Esophagus squamous epithelium (tissue), 4 donors: Measurements from ENCODE around the gene EYS.

Experiments used
- CTCF ChIP-seq, 6 experiments: fragments of 450-650 bp in 4 of 6; fragments of 200-600 bp in 2 of 6; sonication (generic) in 2 of 6; IDR thresholded peaks; one replicate each; pipeline ENCODE4 v1.5.1; 2016 to 2019; ENCODE audit warnings: antibody characterized with exemption in 6 of 6, mild to moderate bottlenecking in 4 of 6, moderate library complexity in 4 of 6
- POLR2A ChIP-seq, 4 donors: fragments of 450-650 bp; IDR thresholded peaks; one replicate each; pipeline ENCODE4 v1.6.1; 2017; ENCODE audit warnings: antibody characterized with exemption in 4 of 4, mild to moderate bottlenecking in 4 of 4, moderate library complexity in 3 of 4

GRCh38 chr6:65059568-65059967, 647.5 kb downstream of the EYS start:
- TF ChIP-seq CTCF (IDR thresholded peaks at IDR 0.05) (no peak), POLR2A (IDR thresholded peaks at IDR 0.05) (no peak)
